HEK293T (cell line): ENCODE results near the gene ZBTB43.

Experiments
- BHLHE40 ChIP-seq: fragments of 450-650 bp; IDR thresholded peaks from 2 replicates; pipeline ENCODE4 v1.6.1; 2016; ENCODE audit warnings: mild to moderate bottlenecking, moderate library complexity, borderline replicate concordance
- FOXA1 ChIP-seq: fragments of 450-650 bp; IDR thresholded peaks from 2 replicates; pipeline ENCODE4 v1.6.1; 2016; ENCODE audit warnings: mild to moderate bottlenecking
- FOXM1 ChIP-seq: fragments of 450-650 bp; IDR thresholded peaks from 2 replicates; pipeline ENCODE4 v1.6.1; 2017; ENCODE audit warnings: mild to moderate bottlenecking, borderline replicate concordance
- LEF1 ChIP-seq: fragments of 450-650 bp; IDR thresholded peaks from 2 replicates; pipeline ENCODE4 v1.6.1; 2017; ENCODE audit warnings: mild to moderate bottlenecking, borderline replicate concordance
- NFRKB ChIP-seq: fragments of 450-650 bp; IDR thresholded peaks from 2 replicates; pipeline ENCODE4 v1.6.1; 2016; ENCODE audit warnings: mild to moderate bottlenecking, moderate library complexity
- PKNOX1 ChIP-seq: fragments of 450-650 bp; IDR thresholded peaks from 2 replicates; pipeline ENCODE4 v1.6.1; 2016
- SP1 ChIP-seq: fragments of 450-650 bp; IDR thresholded peaks from 2 replicates; pipeline ENCODE4 v1.6.1; 2017
- SUZ12 ChIP-seq: fragments of 450-650 bp; IDR thresholded peaks from 2 replicates; pipeline ENCODE4 v1.6.1; 2016; ENCODE audit warnings: mild to moderate bottlenecking
- ZNF384 ChIP-seq: fragments of 450-650 bp; IDR thresholded peaks from 2 replicates; pipeline ENCODE4 v1.6.1; 2016

- TF ChIP-seq NFRKB (no peak), SP1 (no peak), FOXA1 (no peak), LEF1 (no peak), PKNOX1 (no peak), BHLHE40 (no peak), FOXM1 (no peak), SUZ12 (no peak), ZNF384 (no peak)
These were observed 5.8 kb upstream of the ZBTB43 start for GRCh38 chr9:126799034-126799433.
